ENCODE measurements around the gene ADNP2. TPM values are rescaled to one million over a fixed set of nuclear protein-coding genes. Genes with fewer than 3 reads are reported as not detected.

Gene ADNP2
- total RNA-seq, 1 donor from 2014 or later: 14.2 TPM

DNA sequence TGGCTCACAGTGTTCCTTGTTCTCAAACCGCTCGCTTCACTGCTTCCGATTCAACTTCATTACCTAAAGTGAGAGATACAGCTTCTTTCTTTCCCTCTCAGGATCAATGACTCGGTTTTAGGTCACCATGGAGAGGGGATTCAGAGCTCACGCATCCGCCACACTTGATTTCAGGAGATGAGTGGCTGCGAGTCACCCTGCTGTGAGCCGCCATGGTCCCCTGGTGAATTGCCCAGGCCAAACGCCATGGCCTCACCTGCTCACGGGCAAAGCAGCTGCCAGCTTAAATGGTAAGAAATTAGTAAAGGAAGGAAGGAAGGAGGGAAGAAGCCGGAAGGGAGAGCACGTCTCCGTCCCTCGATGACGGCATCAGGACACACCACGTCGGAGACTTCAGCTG lies 60.5 kb downstream of the ADNP2 start:
- TF ChIP-seq, protein P1, sequence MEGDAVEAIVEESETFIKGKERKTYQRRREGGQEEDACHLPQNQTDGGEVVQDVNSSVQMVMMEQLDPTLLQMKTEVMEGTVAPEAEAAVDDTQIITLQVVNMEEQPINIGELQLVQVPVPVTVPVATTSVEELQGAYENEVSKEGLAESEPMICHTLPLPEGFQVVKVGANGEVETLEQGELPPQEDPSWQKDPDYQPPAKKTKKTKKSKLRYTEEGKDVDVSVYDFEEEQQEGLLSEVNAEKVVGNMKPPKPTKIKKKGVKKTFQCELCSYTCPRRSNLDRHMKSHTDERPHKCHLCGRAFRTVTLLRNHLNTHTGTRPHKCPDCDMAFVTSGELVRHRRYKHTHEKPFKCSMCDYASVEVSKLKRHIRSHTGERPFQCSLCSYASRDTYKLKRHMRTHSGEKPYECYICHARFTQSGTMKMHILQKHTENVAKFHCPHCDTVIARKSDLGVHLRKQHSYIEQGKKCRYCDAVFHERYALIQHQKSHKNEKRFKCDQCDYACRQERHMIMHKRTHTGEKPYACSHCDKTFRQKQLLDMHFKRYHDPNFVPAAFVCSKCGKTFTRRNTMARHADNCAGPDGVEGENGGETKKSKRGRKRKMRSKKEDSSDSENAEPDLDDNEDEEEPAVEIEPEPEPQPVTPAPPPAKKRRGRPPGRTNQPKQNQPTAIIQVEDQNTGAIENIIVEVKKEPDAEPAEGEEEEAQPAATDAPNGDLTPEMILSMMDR (IDR thresholded peaks at IDR 0.05): no peak
- H3K27ac ChIP-seq: no peak overlapping the region
- no peak for ATAC-seq
- no peaks in the 10 kb centered on the region for H3K9me3 ChIP-seq
- no peaks in the 10 kb centered on the region for H3K4me1 ChIP-seq
- peaks cover 12% of the 10 kb centered on the region for H3K27me3 ChIP-seq
- peak; percentile 45 for DNase-seq
- intact Hi-C loops (cut with DNase I): no loop called here
- no peak overlapping the region for H3K4me3 ChIP-seq
- H3K36me3 ChIP-seq: no peaks in the 10 kb centered on the region

DNA sequence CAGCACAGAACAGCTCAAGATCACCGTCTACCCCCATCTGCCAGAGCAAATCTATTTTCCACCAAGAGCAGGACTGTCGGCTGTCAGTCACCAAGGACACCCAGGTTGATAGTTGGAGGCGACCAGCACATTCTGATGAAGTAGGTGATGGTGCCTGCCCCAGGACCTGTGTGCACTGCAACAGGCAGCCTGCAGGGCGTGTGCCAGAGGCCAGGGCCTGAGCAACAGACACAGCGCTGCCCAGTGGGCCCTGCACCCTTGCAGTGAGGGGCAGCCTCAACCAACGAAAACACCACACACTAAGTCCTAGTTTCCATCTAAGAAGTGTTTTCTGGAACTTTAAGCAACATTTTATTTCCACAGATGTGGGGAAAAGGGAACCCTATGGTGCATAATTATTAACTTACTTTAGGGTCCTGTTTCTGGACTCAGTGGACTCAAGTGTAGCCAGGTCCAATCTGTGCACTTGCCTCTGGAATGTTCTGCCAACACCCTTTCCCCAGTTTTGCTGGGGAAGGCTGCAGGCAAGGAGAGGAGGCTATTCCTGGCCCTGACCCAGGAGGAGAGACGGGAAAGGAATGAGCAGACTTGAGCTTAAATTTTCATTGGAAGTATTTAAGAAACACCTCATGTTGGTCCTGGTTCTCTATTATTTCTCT lies 61.5 kb downstream of the ADNP2 start:
- Histone ChIP-seq H3K4me1 (no peaks in the 10 kb centered on the region), H3K27ac (no peak overlapping the region), H3K36me3 (no peaks in the 10 kb centered on the region), H3K9me3 (no peaks in the 10 kb centered on the region), H3K27me3 (peaks cover 12% of the 10 kb centered on the region), H3K4me3 (no peak overlapping the region)
- TF ChIP-seq, protein P1 (IDR thresholded peaks at IDR 0.05): no peak
- DNase-seq (peak; percentile 31), ATAC-seq (no peak)
- intact Hi-C loops (cut with DNase I): no loop called here

DNA sequence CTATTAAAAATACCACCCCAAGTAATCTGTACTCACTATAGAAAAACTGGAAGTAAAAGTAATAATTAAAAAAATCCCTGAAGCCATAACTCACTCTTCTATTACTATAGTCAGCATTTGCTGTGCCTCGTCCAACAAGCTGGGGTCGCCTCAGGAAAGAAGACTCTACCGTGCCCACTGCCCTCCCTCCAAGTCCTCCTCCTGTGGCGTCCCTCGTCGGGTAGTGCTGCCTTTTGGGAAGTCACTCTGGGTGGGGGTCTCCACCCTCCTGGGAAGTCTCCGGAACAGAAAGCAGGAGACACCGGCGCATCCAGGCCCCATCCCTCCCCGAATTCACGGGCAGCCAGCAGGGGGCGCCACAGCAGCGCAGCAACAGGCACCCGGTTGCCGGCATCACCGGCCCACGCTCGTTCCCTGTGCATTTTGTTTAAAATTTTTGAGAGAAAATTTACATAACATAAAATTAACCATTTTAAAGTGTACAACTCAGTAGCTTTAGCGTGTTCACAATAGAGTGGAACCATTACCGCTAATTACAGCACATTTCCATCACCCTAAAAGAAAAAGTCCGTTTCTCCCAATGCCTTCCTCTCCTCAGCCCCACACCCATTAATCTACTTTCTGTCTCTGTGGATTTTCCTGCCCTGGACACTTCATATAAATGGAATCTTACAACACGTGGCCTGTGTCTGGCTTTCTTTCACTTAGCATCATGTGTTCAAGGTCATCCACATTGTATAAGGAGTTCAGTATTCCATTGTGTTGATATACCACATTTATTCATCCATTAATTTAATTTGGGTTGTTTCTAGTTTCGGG lies 62.2 kb downstream of the ADNP2 start:
- intact Hi-C loops (cut with DNase I): no loop called here
- Histone ChIP-seq H3K9me3 (no peaks in the 10 kb centered on the region), H3K4me3 (peak overlapping the region; percentile 8), H3K27me3 (peaks cover 12% of the 10 kb centered on the region), H3K4me1 (no peaks in the 10 kb centered on the region), H3K36me3 (no peaks in the 10 kb centered on the region), H3K27ac (no peak overlapping the region)
- DNase-seq (peak; percentile 80), ATAC-seq (peak; percentile 72)
- TF ChIP-seq, protein P1 (IDR thresholded peaks at IDR 0.05): peak; percentile 91

DNA sequence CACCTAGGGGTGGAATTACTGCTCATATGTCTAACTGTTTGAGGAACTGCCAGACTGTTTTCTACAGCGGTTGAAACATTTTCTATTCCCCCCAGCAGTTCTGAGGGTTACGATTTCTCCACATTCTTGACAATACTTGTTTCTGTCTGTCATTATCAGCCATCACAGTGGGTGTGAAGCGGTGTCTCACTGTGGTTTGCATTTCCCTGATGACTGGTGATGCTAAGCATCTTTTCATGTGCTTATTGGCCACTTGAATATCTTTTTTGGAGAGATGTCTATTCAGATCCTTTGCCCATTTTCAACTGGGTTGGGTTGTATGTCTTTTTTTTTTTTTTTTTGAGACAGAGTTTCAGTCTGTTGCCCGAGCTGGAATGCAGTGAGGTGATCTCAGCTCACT lies 63.0 kb downstream of the ADNP2 start:
- ATAC-seq (no peak), DNase-seq (no peak)
- Histone ChIP-seq H3K4me3 (no peak overlapping the region), H3K27ac (no peak overlapping the region), H3K4me1 (no peaks in the 10 kb centered on the region), H3K27me3 (peaks cover 12% of the 10 kb centered on the region), H3K9me3 (no peaks in the 10 kb centered on the region), H3K36me3 (no peaks in the 10 kb centered on the region)
- TF ChIP-seq, protein P1 (IDR thresholded peaks at IDR 0.05): no peak
- intact Hi-C loops (cut with DNase I): no loop called here

DNA sequence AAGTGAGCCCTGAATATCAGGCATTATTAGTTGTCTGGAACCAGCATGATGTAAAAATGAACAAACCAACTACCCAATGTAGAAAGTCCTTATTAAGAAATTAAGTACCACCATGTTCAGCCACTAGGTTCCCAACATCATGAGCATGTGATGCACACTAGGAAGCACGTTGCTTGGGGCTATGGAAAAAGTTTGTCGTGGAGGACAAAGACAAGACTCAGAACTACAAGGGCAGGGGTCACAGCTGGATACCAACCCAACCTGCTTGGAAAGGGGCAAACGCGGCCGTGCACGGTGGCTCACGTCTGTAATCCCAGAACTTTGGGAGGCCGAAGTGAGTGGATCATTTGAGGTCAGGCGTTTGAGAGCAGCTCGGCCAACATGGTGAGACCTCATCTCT lies 64.0 kb downstream of the ADNP2 start:
- no peak overlapping the region for H3K4me3 ChIP-seq
- TF ChIP-seq, protein P1 (IDR thresholded peaks at IDR 0.05): no peak
- H3K27ac ChIP-seq: no peak overlapping the region
- H3K4me1 ChIP-seq: no peaks in the 10 kb centered on the region
- H3K9me3 ChIP-seq: no peaks in the 10 kb centered on the region
- DNase-seq (peak; percentile 40), ATAC-seq (no peak)
- intact Hi-C loops (cut with DNase I): no loop called here
- no peaks in the 10 kb centered on the region for H3K36me3 ChIP-seq
- H3K27me3 ChIP-seq: peaks cover 12% of the 10 kb centered on the region

All from upper lobe of right lung (tissue), 1 donor.